ENCODE results near the gene TSPO2.

Gene TSPO2

GRCh38 chr6:41027241-41027640 lies 15.0 kb upstream of the TSPO2 start:
- no peak for DNase-seq (ENCODE audit: low read depth in 2 of 3, low spot score in 2 of 3)

DNA sequence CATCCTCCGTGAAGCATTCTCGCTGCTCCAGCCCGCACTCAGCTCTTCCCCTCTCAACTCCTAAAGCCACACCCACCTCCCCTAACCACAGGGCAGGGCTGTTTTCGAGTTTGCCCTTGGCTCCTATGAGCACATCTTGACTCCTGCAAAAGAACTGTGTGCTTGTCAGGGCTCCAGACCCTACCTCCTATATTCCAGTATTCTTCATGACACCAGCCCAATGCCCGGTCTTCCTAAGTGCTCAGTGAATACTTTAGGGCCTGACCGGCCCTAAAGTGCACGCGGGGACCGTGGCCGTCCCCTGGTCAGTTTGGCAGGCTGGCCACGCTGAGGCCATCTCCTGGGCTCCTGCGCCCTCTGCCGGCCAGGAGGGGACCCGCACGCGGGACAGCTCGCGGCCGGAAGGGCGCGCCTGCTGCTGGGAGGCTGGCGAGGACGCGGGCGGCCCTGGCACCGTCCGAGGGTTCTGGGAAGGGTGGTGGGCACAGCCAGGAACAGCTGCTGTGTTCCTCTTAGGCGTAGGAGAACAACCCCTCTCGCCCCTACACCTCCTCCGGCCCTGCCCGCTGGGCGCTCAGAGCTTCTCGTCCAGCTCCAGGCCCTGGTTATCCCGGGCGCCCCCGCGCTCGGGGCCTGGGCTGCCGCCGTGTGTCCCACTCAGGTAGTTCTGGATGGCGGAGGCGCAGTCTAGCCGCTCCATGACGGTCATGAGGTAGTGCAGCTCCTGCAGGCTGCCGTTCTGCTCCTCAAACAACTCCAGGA lies 14.3 kb upstream of the TSPO2 start:
- peak; percentile 63 to 81 (median 74) for DNase-seq (ENCODE audit: low read depth in 2 of 3, low spot score in 2 of 3)

- no peak for DNase-seq (ENCODE audit: low read depth in 2 of 3, low spot score in 2 of 3)
Observed at GRCh38 chr6:41028561-41029412, 13.5 kb upstream of the TSPO2 start.

GRCh38 chr6:41032830-41033229 lies 9.4 kb upstream of the TSPO2 start:
- DNase-seq (ENCODE audit: low read depth in 2 of 3, low spot score in 2 of 3), result no peak

DNA sequence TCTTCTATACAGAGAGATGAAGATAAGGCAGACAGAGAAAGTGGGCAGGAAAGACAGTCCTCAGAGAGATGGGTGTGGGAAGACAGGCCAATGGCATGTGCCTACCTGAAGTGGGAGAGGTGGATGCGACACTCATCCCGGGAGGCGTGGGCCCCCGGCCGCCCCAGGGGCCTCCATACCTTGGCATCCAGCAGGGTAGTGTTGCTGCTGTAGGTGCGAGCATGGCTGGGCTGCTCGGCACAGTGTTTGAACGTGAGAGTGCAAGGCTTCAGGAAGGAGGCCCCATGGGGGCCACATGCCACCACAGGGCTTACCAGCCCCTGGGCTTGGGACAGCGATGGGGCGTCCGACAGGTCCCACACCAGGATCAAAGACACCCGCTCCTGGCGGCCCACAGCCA lies 8.5 kb upstream of the TSPO2 start:
- DNase-seq (ENCODE audit: low read depth in 2 of 3, low spot score in 2 of 3), result no peak

- DNase-seq (ENCODE audit: low read depth in 2 of 3, low spot score in 2 of 3), result no peak
Observed at GRCh38 chr6:41036186-41036585, 6.1 kb upstream of the TSPO2 start.

GRCh38 chr6:41036601-41037000 lies 5.7 kb upstream of the TSPO2 start:
- no peak for DNase-seq (ENCODE audit: low read depth in 2 of 3, low spot score in 2 of 3)

DNA sequence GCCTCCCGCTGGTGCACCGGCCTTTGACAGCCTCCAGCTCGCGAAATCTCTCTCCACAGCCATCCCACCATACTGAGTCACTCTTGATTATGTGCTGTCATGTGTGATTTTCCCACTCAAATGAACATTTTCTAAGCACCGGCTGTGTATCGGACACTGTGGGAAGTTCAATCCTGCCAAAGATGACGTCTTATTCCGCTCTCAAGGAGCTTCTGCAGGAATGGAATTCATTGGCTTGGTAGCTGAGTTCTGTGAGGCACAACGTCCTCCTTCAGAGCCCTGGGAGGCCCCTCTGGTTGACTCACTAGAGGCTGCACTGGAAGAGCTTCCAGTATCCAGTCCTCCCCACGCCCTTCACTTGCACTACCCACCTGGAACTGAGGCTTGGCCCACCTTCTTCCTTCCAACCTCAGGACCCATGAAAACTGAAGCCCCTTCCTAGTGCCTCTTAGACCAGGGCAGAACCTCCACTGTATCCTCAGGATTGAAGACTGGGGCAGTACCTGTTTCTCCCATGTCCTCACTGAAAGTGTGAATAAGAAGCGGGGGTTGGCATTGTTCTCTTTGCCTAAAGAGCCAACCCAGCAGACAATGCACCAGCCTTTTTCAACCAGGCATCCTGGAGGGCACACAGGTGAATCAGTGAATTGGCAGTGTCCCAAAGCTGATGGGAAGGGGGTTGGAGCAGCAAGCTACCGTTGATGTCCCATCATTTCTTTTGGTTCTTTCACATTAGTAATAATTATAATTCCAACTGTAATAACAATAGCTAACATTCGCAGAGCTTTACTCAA lies 5.0 kb upstream of the TSPO2 start:
- DNase-seq (ENCODE audit: low read depth in 2 of 3, low spot score in 2 of 3), result no peak

DNA sequence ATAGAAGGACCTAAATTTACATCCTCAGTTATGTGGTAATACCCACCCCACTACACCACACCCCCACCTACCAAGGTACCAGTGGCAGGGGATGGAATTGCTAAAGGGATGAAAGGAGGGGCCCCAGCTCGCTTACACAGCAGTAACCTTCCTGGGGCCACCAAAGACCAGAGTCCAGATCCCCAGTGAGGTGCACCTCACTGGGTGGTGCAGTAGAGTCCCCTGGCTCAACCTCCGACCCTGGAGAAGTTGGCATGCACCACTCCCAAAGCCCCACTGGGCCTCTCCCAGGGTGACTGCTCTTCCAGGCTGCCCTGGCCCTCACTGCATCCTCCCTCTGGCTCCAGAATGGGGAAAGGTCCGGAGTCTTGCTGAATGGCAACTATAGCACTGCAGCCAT lies 4.1 kb upstream of the TSPO2 start:
- DNase-seq (ENCODE audit: low read depth in 2 of 3, low spot score in 2 of 3), result no peak

DNA sequence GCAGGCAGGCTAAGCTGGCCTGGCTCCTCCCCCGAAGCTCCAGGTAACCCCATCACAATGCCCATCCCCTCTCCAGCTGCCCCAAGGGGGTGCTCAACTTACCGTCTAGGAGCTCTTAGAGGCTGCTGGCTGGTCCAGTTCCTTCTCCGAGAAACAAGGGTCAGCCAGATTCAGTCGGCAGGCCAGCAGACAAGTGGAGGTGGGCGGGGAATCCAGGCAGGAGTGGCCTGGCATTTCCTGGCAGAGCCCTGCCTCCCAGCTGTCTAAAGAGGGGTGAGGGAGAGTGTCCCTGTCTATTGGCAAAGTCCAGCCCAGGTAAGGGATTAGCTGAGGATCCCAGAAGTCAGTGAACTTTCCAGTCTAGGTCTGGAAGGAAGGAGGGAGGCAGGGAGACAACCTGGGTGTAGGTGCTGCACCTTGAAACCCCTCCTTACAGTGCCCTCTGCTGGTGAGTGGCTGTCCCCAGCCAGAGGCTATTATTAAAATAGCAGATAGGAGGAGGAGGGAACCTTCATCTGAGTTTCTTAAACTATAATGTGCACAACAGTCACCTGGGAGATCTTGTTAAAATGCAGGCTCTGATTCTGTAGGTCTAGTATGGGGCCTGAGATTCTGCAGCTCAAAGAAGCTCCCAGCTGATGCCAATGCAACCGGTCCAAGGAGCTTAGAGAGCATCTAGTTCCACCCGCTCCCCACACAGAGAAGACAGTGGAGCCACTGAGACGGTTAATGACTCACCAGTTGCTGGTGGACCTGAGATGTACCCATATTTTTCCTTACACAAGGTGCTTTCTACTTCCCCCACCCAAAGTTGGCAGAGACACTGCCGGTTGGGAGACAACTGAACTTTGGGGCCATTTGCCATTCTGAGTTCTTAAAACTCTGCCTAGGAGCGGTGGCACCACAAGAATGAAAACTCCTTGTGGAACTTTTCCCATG lies 2.9 kb upstream of the TSPO2 start, which contains the start of gene UNC5CL:
Gene UNC5CL, minus strand, starts transcription at position 162 of the 939 bp plus-strand sequence. CDS start 4,147 bp downstream, outside the sequence.
- no peak for DNase-seq (ENCODE audit: low read depth in 2 of 3, low spot score in 2 of 3)

DNA sequence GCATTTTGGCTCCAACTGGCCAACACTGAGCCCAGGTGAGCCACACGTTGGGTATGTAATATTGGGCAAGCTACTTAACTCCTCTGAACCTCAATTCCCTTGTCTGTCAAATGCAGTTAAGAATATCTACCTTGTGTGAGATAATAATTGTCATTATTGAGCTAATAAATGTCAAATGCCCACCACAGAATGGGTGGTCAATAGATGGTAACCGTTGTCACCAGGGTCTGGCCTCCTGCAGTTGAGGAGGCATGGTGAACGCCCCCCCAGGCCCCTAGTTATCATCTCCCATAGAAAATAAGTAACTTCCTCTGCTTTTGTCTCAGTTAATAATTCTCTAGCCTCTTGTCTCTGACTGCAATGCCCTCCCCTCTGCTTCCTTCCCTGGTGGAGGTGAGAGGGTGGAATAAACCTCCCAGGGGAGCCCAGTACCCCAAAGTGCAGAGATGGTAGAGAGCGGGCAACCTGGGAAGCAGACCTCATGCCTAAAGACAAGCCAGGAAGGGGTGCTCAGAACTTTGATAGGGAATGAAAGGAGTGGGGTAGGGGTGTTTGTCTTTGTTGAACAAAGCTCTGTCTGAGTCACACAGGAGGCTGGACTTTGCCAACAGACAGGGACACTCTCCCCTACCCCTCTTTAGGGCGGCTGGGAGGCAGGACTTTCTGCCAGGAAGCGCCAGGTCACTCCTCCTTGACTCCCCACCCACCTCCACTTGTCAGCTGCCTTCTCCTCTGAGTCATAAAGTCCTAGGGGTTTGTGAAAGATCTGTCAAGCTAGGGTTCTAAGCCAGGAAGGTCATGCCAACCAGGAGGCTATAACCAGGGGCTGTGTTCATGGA lies 1.9 kb upstream of the TSPO2 start:
- DNase-seq (ENCODE audit: low read depth in 2 of 3, low spot score in 2 of 3), result no peak

DNA sequence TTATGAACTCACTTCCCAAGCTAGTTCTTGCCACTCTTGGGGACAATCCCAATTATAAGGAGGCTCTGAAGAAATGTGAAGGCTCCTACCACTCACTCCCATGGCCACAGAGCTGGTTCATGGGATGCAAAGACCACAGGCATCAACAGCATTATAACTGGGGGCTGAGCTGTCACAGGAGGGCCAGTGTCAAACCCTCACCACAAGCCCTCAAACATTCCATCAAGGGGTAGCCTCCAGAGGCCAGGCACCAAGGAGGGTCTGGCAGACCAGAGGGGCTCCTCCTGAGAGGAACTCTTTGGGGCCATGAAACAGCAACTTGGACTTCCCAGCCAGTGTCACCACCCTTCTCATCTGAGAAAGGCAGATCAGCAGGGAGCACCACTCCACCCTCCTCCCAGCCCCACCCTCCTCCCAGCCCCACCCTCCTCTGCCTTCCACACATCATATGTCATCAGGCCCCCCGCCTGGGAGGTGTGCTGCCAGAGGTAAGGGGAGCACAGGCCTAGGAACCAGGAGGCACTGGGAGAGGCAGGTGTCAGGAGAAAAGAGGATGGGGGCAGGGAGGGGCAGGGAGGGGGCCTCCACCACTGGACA lies 1.2 kb upstream of the TSPO2 start:
- no peak for DNase-seq (ENCODE audit: low read depth in 2 of 3, low spot score in 2 of 3)

GRCh38 chr6:41043151-41043550 lies 884 bp downstream of the TSPO2 start:
- DNase-seq (ENCODE audit: low read depth in 2 of 3, low spot score in 2 of 3), result no peak

DNA sequence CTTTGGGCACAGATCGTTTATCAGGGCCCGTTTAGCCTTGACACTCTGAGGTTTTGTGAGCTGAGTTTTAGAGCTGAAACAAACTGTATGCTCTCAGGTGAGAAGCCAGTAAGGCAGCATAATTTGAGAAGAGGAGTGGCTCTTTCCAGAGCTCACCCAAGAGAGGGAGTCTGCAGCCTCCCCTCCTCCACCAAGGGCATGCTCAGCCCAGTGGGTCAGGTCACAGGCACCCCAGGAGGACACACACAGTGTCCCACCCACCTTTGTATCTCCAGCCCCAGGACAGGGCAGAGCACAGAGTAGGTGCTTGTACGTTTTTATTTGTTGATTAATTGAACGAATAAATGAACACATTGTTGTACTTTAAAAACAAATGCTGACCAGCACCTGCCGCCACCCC lies 3.4 kb downstream of the TSPO2 start:
- no peak for DNase-seq (ENCODE audit: low read depth in 2 of 3, low spot score in 2 of 3)

DNA sequence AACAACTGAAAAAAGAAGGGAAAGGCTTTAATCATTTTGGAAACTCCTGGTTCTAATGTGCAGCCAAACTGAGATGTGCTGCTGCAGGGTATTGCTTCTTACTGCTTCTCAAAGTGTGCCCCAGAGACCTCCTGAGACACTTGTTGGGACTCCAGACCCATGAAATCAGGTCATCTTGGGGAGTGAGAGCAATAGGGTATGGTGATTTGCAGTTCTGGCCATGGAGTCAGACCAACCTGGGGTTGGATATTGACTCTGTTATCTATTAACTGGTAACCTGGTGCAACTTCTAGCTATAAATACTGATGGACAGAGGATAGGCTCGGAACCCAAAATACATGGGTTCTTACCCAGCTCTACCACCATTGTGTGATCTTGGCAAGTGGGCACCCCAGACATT lies 3.8 kb downstream of the TSPO2 start:
- no peak for DNase-seq (ENCODE audit: low read depth in 2 of 3, low spot score in 2 of 3)

- DNase-seq (ENCODE audit: low read depth in 2 of 3, low spot score in 2 of 3), result no peak
Observed at GRCh38 chr6:41047306-41047705, 5.0 kb downstream of the TSPO2 start.

GRCh38 chr6:41047745-41048732 lies 5.8 kb downstream of the TSPO2 start:
- no peak for DNase-seq (ENCODE audit: low read depth in 2 of 3, low spot score in 2 of 3)

- no peak for DNase-seq (ENCODE audit: low read depth in 2 of 3, low spot score in 2 of 3)
Observed at GRCh38 chr6:41049521-41049920, 7.3 kb downstream of the TSPO2 start.

All from activated CD8-positive, alpha-beta memory T cell treated with anti-CD3 and anti-CD28 coated beads for 48 hours (primary cell).